HG02588 (cell line): Measurements from ENCODE around the gene CDH11.

Experiments used
- ATAC-seq: cut with Tn5 transposase; IDR thresholded peaks from one replicate; pipeline ENCODE4 v1.9.1; 2021; ENCODE audit warnings: mild to moderate bottlenecking, moderate library complexity; ENCODE audit not compliant: unreplicated experiment

Gene CDH11, protein sequence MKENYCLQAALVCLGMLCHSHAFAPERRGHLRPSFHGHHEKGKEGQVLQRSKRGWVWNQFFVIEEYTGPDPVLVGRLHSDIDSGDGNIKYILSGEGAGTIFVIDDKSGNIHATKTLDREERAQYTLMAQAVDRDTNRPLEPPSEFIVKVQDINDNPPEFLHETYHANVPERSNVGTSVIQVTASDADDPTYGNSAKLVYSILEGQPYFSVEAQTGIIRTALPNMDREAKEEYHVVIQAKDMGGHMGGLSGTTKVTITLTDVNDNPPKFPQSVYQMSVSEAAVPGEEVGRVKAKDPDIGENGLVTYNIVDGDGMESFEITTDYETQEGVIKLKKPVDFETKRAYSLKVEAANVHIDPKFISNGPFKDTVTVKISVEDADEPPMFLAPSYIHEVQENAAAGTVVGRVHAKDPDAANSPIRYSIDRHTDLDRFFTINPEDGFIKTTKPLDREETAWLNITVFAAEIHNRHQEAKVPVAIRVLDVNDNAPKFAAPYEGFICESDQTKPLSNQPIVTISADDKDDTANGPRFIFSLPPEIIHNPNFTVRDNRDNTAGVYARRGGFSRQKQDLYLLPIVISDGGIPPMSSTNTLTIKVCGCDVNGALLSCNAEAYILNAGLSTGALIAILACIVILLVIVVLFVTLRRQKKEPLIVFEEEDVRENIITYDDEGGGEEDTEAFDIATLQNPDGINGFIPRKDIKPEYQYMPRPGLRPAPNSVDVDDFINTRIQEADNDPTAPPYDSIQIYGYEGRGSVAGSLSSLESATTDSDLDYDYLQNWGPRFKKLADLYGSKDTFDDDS

DNA sequence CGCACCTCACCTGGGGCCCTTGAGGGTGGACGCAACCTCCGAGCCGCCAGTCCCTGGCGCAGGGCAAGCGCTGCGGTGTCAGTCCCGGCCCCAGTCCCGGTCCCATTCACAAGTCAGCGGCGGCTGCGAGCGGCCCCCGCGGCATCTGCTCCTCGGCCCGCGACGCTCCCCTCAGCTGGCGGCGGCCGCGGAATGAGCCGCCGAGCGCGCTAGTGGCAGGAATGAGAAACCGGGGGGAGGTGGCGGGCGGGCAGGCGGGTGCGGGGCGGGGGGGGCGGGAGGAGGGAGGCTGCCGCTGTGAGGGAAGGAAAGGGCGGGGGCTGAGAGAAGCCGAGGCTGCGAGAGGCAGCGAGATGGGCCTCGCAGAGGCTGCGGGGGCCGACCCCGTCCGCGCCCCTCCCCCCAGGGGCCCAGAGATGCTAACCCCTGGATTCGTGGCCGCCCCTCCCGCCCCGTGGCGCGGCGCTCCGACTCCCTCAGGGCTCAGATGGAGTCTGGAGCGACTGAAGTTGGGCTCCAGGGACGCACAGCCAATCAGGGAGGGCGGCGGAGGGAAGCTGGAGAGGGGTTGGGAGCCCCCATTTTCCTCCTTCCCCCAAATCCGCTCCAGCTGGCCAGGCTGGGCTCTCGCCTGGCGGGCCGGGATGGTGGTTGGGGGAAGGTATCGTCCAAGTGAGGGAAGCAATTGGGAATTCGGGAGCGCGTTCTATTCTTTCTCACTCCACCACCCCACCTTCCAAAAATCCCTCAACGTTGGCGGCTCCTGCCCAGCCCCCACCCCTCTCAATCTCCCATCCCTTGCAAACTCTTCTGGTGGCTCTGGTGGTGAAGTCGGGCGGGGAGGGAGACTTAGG is at the start of gene CDH11:
CDH11 (minus strand) TSS at position 194 of the 854 bp plus-strand sequence. CDS start 117,194 bp downstream, outside the sequence.
- no peak for ATAC-seq

GRCh38 chr16:65154321-65154720 is 32.5 kb upstream of the CDH11 start:
- ATAC-seq = no peak

DNA sequence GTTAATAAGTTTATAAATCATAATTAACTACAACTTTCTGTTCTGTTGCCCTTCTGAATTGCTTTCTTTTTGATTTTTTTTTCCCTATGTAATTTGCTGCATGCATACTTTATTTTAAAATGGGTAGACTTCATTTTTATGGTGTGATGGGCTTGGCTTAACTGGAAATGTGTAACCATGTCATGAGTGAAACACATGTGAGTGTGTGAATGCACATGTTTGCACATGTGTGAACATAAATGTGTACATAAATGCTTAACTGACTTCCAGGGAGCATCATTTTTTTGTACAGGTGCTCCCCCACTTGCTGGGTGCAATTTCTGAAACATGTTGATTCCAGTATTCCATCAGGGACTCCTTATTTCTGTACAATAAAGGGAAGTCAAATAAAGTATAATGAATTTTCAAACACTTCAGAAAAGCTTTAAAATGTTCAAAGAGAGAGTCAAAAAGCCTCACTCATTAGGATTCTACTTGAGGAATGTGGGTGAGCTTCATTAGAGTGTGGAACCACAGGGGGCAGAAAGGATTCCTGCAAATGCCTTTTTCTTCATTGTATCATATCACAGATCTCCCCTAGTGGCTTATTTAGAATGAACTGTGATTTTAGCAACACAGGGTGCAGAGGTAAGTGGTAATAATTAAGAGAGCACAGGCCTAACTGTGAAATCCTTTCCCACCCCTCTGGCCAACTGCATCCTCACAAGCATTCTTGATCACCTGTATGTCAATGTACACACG is 31.7 kb upstream of the CDH11 start:
- ATAC-seq = no peak

GRCh38 chr16:65148804-65149203 is 26.9 kb upstream of the CDH11 start:
- ATAC-seq = no peak

DNA sequence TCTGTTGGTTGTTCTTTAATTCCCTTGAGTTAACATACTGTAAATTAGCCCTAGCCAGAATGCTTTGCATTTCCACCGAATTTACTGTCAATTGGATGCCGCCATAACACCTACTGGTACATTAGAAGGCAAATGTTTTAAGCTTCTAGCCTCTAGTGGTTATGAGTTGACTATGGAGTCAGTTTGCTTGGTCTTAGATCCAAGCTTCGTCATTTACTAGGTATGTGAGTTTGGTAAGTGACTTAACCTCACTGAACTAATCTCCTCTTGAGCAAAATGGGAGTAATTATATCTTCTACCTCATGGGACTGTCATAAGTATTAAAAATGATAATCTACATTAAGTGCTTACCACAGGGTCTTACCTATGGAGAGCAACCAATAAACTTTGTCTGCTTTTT is 20.4 kb upstream of the CDH11 start:
- ATAC-seq = no peak

DNA sequence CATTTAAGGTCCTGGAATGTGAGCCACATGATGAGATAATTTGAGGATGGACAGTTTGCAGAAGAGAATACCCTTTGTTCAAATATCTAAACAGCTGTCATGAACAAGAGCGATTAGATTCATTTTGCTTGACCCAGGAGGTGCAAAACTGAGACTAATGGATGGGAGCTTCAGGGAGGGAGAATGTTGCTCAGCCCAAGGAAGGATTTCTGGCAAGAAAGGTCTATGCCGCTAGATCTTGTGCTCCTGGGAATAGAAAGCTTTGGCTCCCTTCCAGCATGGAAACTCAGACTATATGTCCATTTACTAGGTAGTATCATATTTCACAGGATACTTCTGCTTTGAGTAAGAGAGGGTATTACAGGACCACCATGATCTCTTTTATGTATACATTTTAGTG is 14.8 kb upstream of the CDH11 start:
- ATAC-seq = no peak

- no peak for ATAC-seq
Measured at GRCh38 chr16:65126845-65127624, 5.2 kb upstream of the CDH11 start.

DNA sequence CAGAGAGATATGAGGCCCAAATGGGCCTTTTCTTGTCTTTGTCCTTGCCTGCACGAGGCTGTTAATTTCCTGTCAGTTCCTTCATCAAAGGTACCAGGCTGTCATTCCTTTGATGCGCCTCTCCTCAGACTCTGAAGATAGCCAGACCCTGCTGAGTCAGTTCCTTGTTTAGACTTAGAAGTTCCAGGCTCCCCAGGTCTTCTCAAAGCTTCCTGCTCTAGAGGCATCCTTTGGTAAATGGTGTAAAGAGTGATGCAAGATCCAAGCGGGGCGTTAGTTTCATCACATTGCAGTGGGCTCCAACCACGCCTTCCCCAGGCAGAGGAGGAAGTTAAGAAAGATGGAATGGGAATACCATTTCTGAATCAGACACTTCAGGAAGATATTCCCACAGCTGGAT is 4.0 kb upstream of the CDH11 start:
- ATAC-seq = no peak

- no peak for ATAC-seq
Measured at GRCh38 chr16:65125322-65125721, 3.5 kb upstream of the CDH11 start.

GRCh38 chr16:65124596-65124995 is 2.7 kb upstream of the CDH11 start:
- no peak for ATAC-seq

GRCh38 chr16:65124212-65124548 is 2.3 kb upstream of the CDH11 start:
- no peak for ATAC-seq

GRCh38 chr16:65123396-65124211 is 1.7 kb upstream of the CDH11 start:
- no peak for ATAC-seq

DNA sequence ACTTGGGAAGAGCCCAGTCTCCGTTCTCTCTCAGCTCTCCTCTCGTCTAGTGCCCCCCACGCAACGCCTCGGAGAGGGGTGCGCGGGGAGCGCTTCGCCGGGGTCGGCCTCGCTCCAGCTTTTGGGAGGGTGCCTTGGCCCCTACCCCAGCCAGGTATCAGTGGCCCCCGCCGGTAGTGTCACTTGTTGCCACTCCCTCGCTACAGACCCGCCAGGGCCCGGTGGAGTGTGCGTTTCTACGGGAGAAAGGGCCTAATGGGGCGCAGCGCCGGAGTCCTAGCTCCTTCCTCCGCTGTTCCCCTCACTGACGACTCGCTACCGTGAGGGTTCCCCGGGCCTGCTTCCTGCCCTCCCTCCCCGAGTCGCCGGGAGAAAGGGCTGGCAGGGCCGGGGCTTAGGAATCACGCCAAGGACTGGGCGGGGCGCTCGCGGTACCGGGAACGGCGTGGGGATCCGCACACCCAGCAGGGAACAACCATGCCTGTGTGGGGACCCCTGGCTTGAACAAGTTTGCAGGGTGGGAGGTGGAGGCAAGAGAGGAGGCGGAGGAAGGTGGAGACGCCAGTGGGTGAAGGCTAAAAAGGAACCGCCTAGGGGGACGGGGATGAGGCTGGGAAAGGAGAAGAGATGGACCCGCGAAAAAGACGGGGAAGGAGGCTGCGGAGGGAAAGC is 997 bp upstream of the CDH11 start:
- ATAC-seq = no peak

- no peak for ATAC-seq
Measured at GRCh38 chr16:65120831-65121721, 787 bp downstream of the CDH11 start.

- ATAC-seq = no peak
Measured at GRCh38 chr16:65120461-65120830, 1.4 kb downstream of the CDH11 start.

DNA sequence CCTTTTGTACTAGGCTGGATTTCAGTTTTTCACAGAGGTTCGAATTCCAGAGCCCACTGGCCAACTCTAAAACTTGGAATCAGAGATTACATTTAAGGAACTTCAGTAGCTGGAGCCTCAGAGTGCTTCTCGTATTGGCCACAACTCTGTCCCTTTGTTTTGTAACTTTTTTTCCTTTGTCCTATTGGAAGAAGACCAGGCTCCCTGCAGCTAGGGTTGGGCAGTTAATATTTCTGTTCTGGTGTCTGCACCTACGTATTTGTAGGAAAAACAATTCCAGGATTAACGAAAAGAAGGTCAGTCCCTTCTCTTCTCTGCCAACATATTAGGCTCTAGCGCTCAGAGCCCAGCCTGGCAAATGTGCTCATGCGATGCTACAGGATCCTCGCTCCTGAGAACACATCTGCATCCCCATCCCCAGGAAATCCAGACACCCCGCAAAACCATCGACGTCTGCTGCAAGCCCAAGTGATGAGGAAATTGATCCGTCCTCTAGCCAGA is 1.9 kb downstream of the CDH11 start:
- no peak for ATAC-seq

GRCh38 chr16:65119435-65119834 is 2.4 kb downstream of the CDH11 start:
- ATAC-seq = no peak
